Fibroblast of the aortic adventitia (primary cell): ENCODE data around the gene CLDN5. TPM values are rescaled to one million over a fixed set of nuclear protein-coding genes. Genes with fewer than 3 reads are reported as not detected.
A peak's percentile ranks its signal among the peaks of the same experiment; 100 is the strongest.

Source experiments
- DNase-seq: peaks from one replicate; pipeline ENCODE4 v3.0.0-alpha.2; 2010; ENCODE audit warnings: low read depth
- H3K4me3 ChIP-seq: 2 replicates; pipeline ENCODE4 v1.5.1; 2011; ENCODE audit warnings: low read depth, mild to moderate bottlenecking, control low read depth, low read length, moderate library complexity
- CTCF ChIP-seq: IDR thresholded peaks from 2 replicates; pipeline ENCODE4 v1.5.1; 2011; ENCODE audit warnings: mild to moderate bottlenecking, low read length, control low read depth, inconsistent platforms; ENCODE audit not compliant: insufficient read depth
- total RNA-seq: library from RNA; depleted of rRNA; stranded (reverse); fragments of >200 nt; gene quantifications from 2 replicates; pipeline ENCODE4 v1.2.3, GENCODE V29; 2012; ENCODE audit warnings: low replicate concordance

Gene CLDN5
- total RNA-seq, 1 donor = 0.27 TPM

- DNase-seq = no peak
- TF ChIP-seq CTCF = no peak
- no peak overlapping the region for H3K4me3 ChIP-seq
Measured at GRCh38 chr22:19494001-19494560, 30.1 kb downstream of the CLDN5 start.

GRCh38 chr22:19492504-19493174 lies 31.6 kb downstream of the CLDN5 start:
- no peak for TF ChIP-seq CTCF
- DNase-seq = no peak
- no peak overlapping the region for H3K4me3 ChIP-seq

- no peak for TF ChIP-seq CTCF
- no peak for DNase-seq
- no peak overlapping the region for H3K4me3 ChIP-seq
Measured at GRCh38 chr22:19490628-19491230, 33.5 kb downstream of the CLDN5 start.

DNA sequence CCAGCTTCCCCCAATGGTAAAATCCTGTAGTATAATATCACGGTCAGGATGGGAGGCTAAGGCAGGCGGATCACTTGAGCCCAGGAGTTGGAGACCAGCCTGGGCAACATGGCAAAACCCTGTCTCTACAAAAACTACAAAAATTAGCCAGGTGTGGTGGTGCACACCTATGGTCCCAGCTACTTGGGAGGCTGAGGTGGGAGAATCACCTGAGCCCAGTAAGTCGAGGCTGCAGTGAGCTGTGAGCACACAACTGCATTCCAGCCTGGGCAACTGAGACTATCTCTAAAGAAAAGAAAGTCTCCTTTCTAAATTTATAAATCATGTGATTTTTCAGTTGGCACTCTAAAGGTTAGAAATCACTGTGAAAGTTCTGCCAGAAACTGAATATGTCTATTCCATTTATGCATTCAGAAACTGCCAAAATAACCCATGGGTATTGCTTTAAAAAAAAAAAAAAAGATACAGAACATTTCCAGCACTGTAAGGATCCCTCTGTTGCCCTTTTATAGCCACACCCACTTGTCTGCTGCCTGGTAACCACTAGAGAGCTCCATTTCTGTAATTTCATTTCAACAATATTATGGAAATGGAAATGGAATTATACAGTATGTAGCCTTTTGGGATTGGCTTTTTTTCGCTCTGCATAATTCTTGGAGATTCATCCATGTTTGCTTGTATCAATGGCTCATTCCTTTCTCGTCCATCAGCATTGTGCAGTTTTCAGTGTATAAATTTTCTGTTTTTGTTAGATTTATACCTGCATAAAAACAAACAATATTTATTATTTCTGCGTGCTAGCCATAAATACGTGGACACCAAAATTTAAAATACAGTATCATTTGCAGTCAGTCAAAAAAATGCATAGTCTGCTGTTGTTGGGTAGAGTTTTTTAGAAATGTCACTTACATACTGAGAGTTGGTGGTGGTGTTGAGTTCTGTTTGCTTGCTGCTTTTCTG lies 35.0 kb downstream of the CLDN5 start:
- TF ChIP-seq CTCF = peak; percentile 7
- no peak overlapping the region for H3K4me3 ChIP-seq
- DNase-seq = peak; percentile 54

DNA sequence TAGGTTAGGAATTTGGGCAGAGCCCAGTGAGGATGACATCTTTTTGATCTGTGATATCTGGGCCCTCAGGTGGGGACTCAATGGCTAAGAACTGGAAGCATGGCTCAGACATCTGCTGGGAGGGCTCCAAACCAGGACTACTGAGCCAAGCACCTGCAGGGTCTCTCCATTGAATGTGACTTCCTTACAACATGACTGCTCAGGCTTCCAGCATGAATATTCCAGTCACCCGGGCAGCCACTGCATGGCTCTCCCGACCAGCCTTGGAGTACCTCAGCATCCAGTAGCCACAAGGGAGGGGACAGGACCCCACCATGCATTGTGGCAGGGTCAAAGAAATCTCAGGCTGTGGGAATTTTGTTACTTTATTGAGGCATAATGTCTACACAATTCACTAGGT lies 35.9 kb downstream of the CLDN5 start:
- DNase-seq = no peak
- no peak for TF ChIP-seq CTCF
- no peak overlapping the region for H3K4me3 ChIP-seq

GRCh38 chr22:19483481-19484244 lies 40.5 kb downstream of the CLDN5 start:
- no peak for TF ChIP-seq CTCF
- no peak overlapping the region for H3K4me3 ChIP-seq
- peak; percentile 43 for DNase-seq
